Measurements from ENCODE around the gene VEPH1. TPM values are rescaled to one million over a fixed set of nuclear protein-coding genes. Genes with fewer than 3 reads are reported as not detected.

The VEPH1 gene
- 26.1 TPM for total RNA-seq

GRCh38 chr3:157502916-157503595 lies at the start of gene VEPH1:
Gene VEPH1 (minus strand): TSS chr3:157503416. CDS start chr3:157495349, 8,067 bp downstream.

GRCh38 chr3:157436583-157437291 lies 66.5 kb downstream of the VEPH1 start, which contains the start of gene PTX3:
Gene PTX3 (plus strand): TSS chr3:157436850. CDS start chr3:157436934, 84 bp downstream.

Other genes starting within 250 kb of the VEPH1 start
- 5.5 TPM for gene PTX3, start 66.6 kb downstream of the VEPH1 start, total RNA-seq